Transverse colon (tissue), 4 donors: ENCODE results near the gene CEP41. TPM values are rescaled to one million over a fixed set of nuclear protein-coding genes. Genes with fewer than 3 reads are reported as not detected.

Experiments
- DNase-seq: peaks from one replicate; pipeline ENCODE4 v3.0.0-alpha.2; 2019
- H3K27ac ChIP-seq, 4 donors: fragments of 200-600 bp; sonication (generic); 2 replicates each; pipeline ENCODE4 v1.5.1; 2016 to 2018; ENCODE audit warnings: inconsistent platforms in 4 of 4
- H3K27me3 ChIP-seq: fragments of 200-600 bp; sonication (generic); 2 replicates; pipeline ENCODE4 v1.5.1; 2017; ENCODE audit warnings: inconsistent platforms
- H3K36me3 ChIP-seq, 4 donors: fragments of 200-600 bp; sonication (generic); 2 replicates each; pipeline ENCODE4 v1.5.1; 2017 to 2019; ENCODE audit warnings: inconsistent platforms in 4 of 4
- H3K4me1 ChIP-seq, 4 donors: fragments of 200-600 bp; sonication (generic); 2 replicates each; pipeline ENCODE4 v1.5.1; 2017 to 2020; ENCODE audit warnings: inconsistent platforms in 4 of 4
- H3K4me3 ChIP-seq, 4 donors: fragments of 200-600 bp; sonication (generic); 1 replicate in 1 of 4; 2 replicates in 3 of 4; pipeline versions ENCODE4 v1.5.1 to v1.6.1; 2017 to 2019; ENCODE audit warnings: inconsistent platforms in 4 of 4
- H3K9me3 ChIP-seq, 2 donors: fragments of 200-600 bp; sonication (generic); 2 replicates each; pipeline ENCODE4 v1.5.1; 2017 to 2019; ENCODE audit warnings: inconsistent platforms in 2 of 2
- EP300 ChIP-seq: sonication (generic); formaldehyde crosslinking; IDR thresholded peaks from one replicate; pipeline ENCODE4 v1.6.1; 2017; ENCODE audit warnings: antibody characterized with exemption, low read depth
- POLR2A ChIP-seq: fragments of 450-650 bp; IDR thresholded peaks from one replicate; pipeline ENCODE4 v1.6.1; 2016; ENCODE audit warnings: antibody characterized with exemption, mild to moderate bottlenecking, moderate library complexity
- POLR2AphosphoS5 ChIP-seq, 3 donors: sonication (generic); formaldehyde crosslinking; IDR thresholded peaks; one replicate each; pipeline ENCODE4 v1.6.1; 2016; ENCODE audit warnings: antibody characterized with exemption in 3 of 3
- WGBS, 2 donors: methylation state at CpG; one replicate each; pipeline ENCODE4 v1.1.5; 2018; ENCODE audit warnings: low coverage in 1 of 2; 5-methylcytosine and 5-hydroxymethylcytosine counted together
- in situ Hi-C, 4 donors: fragments of 200-750 bp; cut with MboI; loops; one replicate each; pipeline versions ENCODE4 v1.15.0 to v1.15.1; 2017; ENCODE audit warnings: low sequenced_read_pairs in 3 of 4, low pct_ligation_motif_present in 1 of 4, low pct_unique_long_range_greater_than_20kb in 1 of 4
- intact Hi-C: fragments of 100-400 bp; cut with DNase I; formaldehyde crosslinking; loops from one replicate; pipeline ENCODE4 v1.15.1; 2023; ENCODE audit warnings: low total_unique reads
- total RNA-seq, 4 donors: library from RNA; depleted of rRNA; stranded (reverse); fragments of >200 nt; gene quantifications; one replicate each; pipeline ENCODE4 v1.1.0, GENCODE V29; 2016
- TF ChIP-seq, protein P1 (sequence below), 5 experiments: fragments of 200-600 bp in 3 of 5; fragments of 450-650 bp in 2 of 5; sonication (generic) in 3 of 5; IDR thresholded peaks; 1 replicate in 2 of 5; 2 replicates in 3 of 5; pipeline ENCODE4 v1.5.1; 2016 to 2017; ENCODE audit warnings: antibody characterized with exemption in 5 of 5, inconsistent platforms in 3 of 5, mild to moderate bottlenecking in 2 of 5, moderate library complexity in 1 of 5

Gene CEP41
- total RNA-seq, 4 donors from 2014 or later = 0.75 to 4.8 (median 2.7) TPM; not detected in 1

DNA sequence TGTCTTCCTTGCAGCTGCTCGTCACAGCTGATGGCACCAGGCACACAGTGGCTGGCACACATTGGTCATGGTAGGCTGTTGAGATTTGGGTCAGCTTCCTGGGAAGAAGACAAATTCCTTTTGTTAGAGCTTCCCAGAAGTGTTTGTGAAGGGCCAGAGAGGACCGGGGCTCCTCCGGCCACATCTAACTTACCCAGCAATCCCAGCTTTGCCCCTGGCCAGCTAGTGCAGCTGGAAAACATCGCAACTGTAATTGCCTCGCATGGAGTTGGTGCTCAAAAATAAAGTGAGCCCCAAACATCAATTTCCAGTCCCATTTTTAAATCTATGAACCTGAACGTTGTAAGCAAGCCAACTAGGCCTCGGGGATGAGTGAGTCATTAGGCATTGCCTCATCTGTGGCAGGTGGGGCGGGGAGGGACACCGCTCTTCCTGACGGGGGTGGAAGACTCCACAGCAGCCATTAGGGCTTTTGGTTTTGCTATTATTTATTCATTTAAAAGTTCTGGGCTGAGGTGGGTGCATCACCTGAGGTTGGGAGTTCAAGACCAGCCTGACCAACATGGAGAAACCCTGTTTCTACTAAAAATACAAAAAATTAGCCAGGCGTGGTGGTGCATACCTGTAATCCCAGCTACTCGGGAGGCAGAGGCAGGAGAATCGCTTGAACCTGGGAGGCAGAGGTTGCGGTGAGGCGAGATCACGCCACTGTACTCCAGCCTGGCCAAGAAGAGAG is 83.8 kb downstream of the CEP41 start:
- no peaks in the 10 kb centered on the region for H3K9me3 ChIP-seq
- H3K27me3 ChIP-seq = no peaks in the 10 kb centered on the region
- no peak overlapping the region for H3K4me3 ChIP-seq
- H3K27ac ChIP-seq = peak overlapping the region; percentile 74 to 89 (median 83)
- 74 to 77% methylated on average over 6 to 16 of the region's 16 CpGs for WGBS, 2 donors
- H3K36me3 ChIP-seq = no peaks in the 10 kb centered on the region
- H3K4me1 ChIP-seq = peaks cover 4 to 19% (median 8%) of the 10 kb centered on the region in 4 donors
- intact Hi-C loops (no loop called here), in situ Hi-C loops (no loop called here)
- DNase-seq = peak; percentile 26
- TF ChIP-seq, protein P1, sequence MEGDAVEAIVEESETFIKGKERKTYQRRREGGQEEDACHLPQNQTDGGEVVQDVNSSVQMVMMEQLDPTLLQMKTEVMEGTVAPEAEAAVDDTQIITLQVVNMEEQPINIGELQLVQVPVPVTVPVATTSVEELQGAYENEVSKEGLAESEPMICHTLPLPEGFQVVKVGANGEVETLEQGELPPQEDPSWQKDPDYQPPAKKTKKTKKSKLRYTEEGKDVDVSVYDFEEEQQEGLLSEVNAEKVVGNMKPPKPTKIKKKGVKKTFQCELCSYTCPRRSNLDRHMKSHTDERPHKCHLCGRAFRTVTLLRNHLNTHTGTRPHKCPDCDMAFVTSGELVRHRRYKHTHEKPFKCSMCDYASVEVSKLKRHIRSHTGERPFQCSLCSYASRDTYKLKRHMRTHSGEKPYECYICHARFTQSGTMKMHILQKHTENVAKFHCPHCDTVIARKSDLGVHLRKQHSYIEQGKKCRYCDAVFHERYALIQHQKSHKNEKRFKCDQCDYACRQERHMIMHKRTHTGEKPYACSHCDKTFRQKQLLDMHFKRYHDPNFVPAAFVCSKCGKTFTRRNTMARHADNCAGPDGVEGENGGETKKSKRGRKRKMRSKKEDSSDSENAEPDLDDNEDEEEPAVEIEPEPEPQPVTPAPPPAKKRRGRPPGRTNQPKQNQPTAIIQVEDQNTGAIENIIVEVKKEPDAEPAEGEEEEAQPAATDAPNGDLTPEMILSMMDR (IDR thresholded peaks at IDR 0.05) = no peak
- TF ChIP-seq POLR2A (no peak), POLR2AphosphoS5 (IDR thresholded peaks at IDR 0.05) (peak in 2 of 3 donors; percentile 60 to 65)

DNA sequence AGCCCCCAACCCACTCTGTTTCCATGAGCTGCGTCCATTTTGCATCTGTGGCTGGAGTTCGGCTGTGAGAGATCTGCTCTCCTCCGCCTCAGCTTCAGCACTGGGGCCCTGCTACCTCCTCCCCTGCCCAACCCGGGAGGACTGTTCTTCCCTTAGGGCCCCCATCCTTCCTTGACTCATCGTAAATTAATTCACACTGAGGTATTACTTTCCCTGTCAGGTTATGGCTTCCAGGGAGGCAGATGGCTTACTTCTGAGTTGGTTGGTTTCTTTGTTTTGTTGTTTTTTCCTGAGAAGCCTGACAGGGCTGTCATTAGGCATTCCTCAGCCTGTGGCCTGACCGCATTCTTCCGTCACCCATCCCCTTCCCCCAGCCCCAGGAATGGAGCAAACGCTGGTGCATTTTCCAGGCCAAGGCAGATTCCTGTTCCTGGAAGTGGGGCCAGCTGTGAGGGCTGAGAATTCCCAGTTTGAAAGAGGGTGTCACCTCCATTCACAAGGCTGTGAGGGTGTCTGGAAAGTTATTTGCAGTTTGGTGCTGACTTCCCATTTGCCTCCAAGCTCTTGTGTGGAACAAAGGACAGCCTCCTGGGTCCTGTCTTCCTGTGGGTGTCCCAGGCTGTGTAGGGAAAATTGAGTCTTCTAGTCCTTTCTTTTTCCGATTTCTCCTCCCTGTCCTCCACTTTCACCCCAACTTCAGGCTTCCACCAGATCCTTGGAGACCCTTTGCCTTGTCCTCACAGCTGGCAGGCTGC is 84.5 kb downstream of the CEP41 start:
- 45 to 63% methylated on average over 4 to 9 of the region's 9 CpGs for WGBS, 2 donors
- peak overlapping the region; percentile 74 to 89 (median 83) for H3K27ac ChIP-seq
- in situ Hi-C loops (no loop called here), intact Hi-C loops (no loop called here)
- H3K4me1 ChIP-seq = peaks cover 4 to 24% (median 8%) of the 10 kb centered on the region in 4 donors
- H3K36me3 ChIP-seq = no peaks in the 10 kb centered on the region
- H3K9me3 ChIP-seq = no peaks in the 10 kb centered on the region
- H3K27me3 ChIP-seq = no peaks in the 10 kb centered on the region
- DNase-seq = peak; percentile 50
- no peak overlapping the region for H3K4me3 ChIP-seq
- no peak for TF ChIP-seq POLR2A
- TF ChIP-seq, protein P1 (IDR thresholded peaks at IDR 0.05) = no peak
- peak; percentile 69 for TF ChIP-seq EP300
- peak; percentile 55 to 67 (median 56) for TF ChIP-seq POLR2AphosphoS5 (IDR thresholded peaks at IDR 0.05)

DNA sequence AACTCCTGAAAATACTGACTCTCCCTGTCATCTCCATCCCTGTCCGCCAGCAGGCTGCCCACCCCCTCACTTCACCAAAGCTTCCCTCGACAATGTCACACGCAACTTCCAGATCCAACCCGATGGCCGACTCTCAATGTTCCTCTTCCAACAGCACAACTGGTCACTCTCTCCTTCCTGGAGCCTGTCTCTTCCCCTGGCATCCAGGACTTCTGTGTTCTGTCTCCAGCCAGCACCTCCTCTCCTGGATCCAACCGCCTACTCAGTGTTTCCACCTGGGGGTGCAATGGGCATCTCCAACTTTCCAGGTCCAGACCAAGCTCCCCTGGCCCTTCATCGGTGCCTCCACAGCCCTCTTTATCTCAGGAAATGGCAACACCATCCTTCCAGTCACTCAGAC is 87.6 kb downstream of the CEP41 start:
- H3K4me3 ChIP-seq = no peak overlapping the region
- TF ChIP-seq POLR2AphosphoS5 (IDR thresholded peaks at IDR 0.05) = no peak
- no peak for TF ChIP-seq POLR2A
- no peak for TF ChIP-seq EP300
- TF ChIP-seq, protein P1 (IDR thresholded peaks at IDR 0.05) = no peak
- in situ Hi-C loops (no loop called here), intact Hi-C loops (loop anchor here (2.0 kb wide), 1 partner anchor 42 kb away; no protein-coding TSS in a partner anchor)
- no peak for DNase-seq
- no peaks in the 10 kb centered on the region for H3K27me3 ChIP-seq
- no peaks in the 10 kb centered on the region for H3K36me3 ChIP-seq
- 77 to 93% methylated on average over 6 to 7 of the region's 7 CpGs for WGBS, 2 donors
- peaks cover 4 to 31% (median 8%) of the 10 kb centered on the region in 4 donors for H3K4me1 ChIP-seq
- peak overlapping the region in 3 of 4 donors; percentile 62 to 68 (median 66) for H3K27ac ChIP-seq
- H3K9me3 ChIP-seq = no peaks in the 10 kb centered on the region
